GM12873 (cell line): ENCODE measurements around the gene HMOX2.

Source experiments
- TF ChIP-seq, protein P1 (sequence below): IDR thresholded peaks from 2 replicates; pipeline ENCODE4 v1.5.1; 2012; ENCODE audit warnings: low read depth, mild to moderate bottlenecking, moderate library complexity, low read length, control low read depth; ENCODE audit not compliant: insufficient read depth; ENCODE audit errors: missing control alignments

HMOX2 gene

DNA sequence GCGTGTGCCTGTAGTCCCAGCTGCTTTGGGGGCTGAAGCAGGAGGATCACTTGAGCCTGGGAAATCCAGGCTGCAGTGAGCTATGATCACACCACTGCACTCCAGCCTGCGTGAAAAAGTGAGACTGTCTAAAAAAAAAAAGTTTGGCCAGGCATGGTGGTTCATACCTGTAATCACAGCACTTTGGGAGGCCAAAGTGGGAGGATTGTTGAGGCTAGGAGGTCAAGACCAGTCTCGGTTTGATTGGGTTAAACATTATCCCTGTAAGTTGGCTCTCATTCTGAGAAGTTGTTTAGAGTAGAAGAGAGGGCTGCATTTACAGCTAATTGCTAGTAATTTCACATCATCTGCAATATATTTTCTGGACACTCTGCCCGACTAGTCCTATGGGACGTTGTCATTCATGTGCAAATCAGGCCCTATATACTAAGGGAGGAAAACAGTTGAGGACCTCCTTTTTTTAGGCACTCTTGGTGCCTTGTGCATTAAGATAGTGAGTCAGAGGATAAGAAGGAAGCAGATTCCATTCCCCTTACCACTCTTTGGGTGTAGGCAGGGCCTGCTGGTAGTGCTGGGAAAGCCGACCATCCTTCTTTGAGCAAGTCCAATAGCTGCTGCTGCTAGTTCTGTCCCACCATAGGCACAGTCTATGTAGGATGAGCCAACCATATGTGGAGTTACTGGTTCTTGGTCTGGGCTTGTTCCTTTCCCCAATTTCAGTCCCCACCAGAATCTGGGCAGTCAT lies 18.7 kb downstream of the HMOX2 start:
- TF ChIP-seq, protein P1, sequence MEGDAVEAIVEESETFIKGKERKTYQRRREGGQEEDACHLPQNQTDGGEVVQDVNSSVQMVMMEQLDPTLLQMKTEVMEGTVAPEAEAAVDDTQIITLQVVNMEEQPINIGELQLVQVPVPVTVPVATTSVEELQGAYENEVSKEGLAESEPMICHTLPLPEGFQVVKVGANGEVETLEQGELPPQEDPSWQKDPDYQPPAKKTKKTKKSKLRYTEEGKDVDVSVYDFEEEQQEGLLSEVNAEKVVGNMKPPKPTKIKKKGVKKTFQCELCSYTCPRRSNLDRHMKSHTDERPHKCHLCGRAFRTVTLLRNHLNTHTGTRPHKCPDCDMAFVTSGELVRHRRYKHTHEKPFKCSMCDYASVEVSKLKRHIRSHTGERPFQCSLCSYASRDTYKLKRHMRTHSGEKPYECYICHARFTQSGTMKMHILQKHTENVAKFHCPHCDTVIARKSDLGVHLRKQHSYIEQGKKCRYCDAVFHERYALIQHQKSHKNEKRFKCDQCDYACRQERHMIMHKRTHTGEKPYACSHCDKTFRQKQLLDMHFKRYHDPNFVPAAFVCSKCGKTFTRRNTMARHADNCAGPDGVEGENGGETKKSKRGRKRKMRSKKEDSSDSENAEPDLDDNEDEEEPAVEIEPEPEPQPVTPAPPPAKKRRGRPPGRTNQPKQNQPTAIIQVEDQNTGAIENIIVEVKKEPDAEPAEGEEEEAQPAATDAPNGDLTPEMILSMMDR = no peak

DNA sequence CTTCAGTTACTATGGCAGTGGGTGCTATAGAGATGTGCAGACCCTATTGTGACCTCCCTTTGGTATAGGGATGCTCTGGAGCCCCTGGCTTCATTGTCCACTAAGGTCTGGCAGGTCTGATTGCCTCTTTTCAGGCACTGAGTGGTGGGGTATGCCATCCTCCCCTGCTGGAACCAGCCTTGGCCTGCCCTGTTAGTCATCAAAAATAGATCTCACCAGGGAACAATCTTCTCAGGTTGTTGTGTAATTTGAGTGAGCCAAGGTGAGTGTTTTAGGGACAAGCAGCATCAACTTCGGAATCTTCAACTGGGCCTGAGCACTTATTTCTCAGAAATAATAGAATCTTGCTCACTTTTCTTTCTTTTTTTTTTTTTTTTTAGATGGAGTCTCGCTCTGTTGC lies 19.6 kb downstream of the HMOX2 start:
- TF ChIP-seq, protein P1 = no peak

DNA sequence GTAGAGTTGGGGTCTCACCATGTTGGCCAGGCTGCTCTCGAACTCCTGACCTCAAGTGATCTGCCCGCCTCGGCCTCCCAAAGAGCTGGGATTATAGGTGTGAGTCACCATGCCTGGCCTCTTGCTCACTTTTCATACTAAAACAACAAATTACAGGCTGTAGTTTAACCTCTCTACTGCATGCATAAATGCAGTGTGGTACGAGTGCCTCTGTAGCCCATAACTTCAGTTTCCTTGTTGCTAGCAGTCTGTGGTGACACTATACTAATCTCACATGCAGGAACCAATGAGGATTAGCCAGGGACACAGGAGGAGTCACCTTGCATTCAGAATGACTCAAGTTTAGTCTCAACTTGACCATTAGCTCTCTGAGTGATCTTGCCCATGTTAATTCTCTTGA lies 20.1 kb downstream of the HMOX2 start:
- TF ChIP-seq, protein P1 = no peak

DNA sequence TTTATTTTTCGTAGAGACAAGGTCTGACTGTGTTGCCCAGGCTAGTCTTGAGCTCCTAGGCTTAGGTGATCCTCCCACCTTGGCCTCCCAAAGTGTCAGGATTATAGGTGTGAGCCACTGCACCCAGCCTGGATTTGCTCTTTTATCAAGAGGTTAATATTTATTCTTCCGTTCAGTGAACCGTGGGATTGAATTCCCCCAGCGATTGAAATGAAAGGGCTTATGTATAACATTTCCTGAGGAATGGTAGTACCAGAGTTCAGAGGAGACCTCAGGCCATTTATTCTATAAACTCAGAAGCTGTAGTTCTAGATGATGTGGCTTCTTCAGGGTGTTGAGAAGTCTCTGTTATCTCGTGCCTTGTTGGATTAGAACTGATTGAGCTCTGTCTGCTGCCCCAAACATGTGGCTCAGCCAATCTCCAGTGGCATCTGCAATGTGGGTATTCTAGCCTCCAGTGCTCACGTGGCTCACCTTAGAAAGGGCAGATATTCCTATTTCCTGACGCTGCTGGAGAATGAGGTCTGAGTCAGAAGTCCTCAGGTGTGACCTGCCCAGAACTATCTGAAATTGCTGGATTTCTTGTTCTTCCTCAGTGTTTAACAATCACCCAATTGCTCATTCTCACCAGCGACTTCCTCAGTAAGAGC lies 22.5 kb downstream of the HMOX2 start:
- TF ChIP-seq, protein P1 = no peak

DNA sequence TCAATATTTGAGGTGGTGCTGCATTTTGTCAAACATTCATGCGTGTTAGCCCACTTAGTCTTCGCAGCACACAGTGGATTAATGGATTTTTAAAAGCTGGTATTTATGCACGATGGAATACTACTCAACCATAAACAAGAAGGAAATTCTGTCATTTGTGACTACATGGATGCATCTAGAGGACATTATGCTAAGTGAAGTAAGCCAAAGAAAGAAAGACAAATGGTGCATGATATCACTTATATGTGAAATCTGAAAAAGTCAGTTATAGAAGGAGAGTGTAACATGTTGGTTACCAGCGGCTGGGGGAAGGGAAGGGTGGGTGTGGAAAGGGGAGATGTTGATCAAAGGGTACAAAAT lies 23.0 kb downstream of the HMOX2 start:
- TF ChIP-seq, protein P1 = no peak

DNA sequence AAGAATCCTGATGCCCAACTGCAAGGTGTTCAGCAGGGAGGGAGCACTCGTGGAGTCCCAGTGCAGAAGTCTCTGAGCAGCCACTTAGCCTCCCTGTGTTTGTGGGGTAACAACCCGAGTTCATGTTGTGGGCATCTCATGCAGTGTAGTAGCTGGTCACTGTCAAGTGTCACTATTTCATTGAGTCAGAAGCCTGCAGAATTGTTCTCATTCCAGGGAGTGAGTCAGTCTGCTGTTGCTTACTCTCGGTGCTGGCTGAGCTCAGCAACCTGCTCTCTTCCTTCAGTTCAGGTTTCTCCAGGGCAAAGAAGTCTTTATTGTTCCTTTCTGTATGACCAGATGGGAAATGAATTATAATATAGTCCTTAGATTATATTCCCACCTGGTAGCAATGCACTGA lies 24.1 kb downstream of the HMOX2 start:
- TF ChIP-seq, protein P1 = no peak

DNA sequence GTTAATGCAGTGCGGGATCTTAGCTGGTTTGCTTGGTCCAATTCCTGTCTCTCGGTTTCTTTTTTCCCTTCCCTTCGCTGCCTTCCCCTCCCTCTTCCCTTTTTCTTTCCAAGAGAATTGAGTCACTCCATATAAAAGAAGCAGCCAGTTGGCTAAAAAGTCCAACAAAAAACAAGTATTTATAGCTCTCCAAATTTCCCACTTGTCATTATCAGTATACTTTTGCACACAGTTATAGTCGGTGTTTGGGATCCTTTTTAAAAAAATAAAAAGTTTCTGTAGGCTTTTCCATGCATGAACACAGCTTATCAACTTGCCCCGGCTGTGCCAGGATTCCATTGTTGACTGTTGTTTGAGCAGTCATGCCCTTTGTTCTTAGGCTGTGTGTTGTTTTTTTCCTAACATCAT lies 24.9 kb downstream of the HMOX2 start:
- TF ChIP-seq, protein P1 = no peak
